Neural cell (in vitro differentiated cells): ENCODE measurements around the gene AP4S1. TPM values are rescaled to one million over a fixed set of nuclear protein-coding genes. Genes with fewer than 3 reads are reported as not detected.

Source experiments
- H2AFZ ChIP-seq: fragments of 200-600, 300-800 bp; sonication (generic), shearing (Covaris generic); 2 replicates; pipeline ENCODE4 v1.6.0; 2014; ENCODE audit warnings: low read depth, mild to moderate bottlenecking, antibody characterized with exemption, low read length, moderate library complexity
- H3F3A ChIP-seq: fragments of 200-600 bp; shearing (Covaris generic); 2 replicates; pipeline ENCODE4 v1.6.1; 2016; ENCODE audit warnings: mild to moderate bottlenecking, moderate library complexity, mixed read lengths, antibody characterized with exemption, low read length; ENCODE audit not compliant: insufficient read depth, poor library complexity, severe bottlenecking
- H3K27ac ChIP-seq: fragments of 200-600, 300-800 bp; sonication (generic), shearing (Covaris generic); 2 replicates; pipeline ENCODE4 v1.5.1; 2014; ENCODE audit warnings: mild to moderate bottlenecking, low read length, moderate library complexity
- H3K27me3 ChIP-seq: fragments of 300-800, 200-600 bp; sonication (generic), shearing (Covaris generic); 2 replicates; pipeline ENCODE4 v1.6.0; 2014; ENCODE audit warnings: mild to moderate bottlenecking, low read depth, low read length, moderate library complexity; ENCODE audit not compliant: insufficient read depth
- H3K36me3 ChIP-seq: fragments of 300-800, 200-600 bp; sonication (generic), shearing (Covaris generic); 2 replicates; pipeline ENCODE4 v1.5.1; 2014; ENCODE audit warnings: mild to moderate bottlenecking, antibody characterized with exemption, low read length, moderate library complexity; ENCODE audit not compliant: insufficient read depth
- H3K4me2 ChIP-seq: fragments of 300-800, 200-600 bp; sonication (generic), shearing (Covaris generic); 2 replicates; pipeline ENCODE4 v1.6.0; 2014; ENCODE audit warnings: mild to moderate bottlenecking, low read length
- H3K4me3 ChIP-seq: fragments of 300-800, 200-600 bp; sonication (generic), shearing (Covaris generic); 2 replicates; pipeline ENCODE4 v1.5.1; 2014; ENCODE audit warnings: mild to moderate bottlenecking, low read length, moderate library complexity
- H3K79me2 ChIP-seq: fragments of 200-600 bp; shearing (Covaris generic); replicated peaks from 2 replicates; pipeline ENCODE4 v1.6.0; 2014; ENCODE audit warnings: mild to moderate bottlenecking, low read length, moderate library complexity; ENCODE audit not compliant: insufficient read depth
- H3K9ac ChIP-seq: fragments of 300-800, 200-600 bp; sonication (generic), shearing (Covaris generic); 2 replicates; pipeline ENCODE4 v1.6.1; 2016; ENCODE audit warnings: mild to moderate bottlenecking, low read length, mixed read lengths
- H3K9me2 ChIP-seq: fragments of 200-600 bp; shearing (Covaris generic); 2 replicates; pipeline ENCODE4 v1.6.1; 2016; ENCODE audit warnings: mild to moderate bottlenecking, low read length, mixed read lengths; ENCODE audit not compliant: insufficient read depth
- H3K9me3 ChIP-seq: fragments of 200-600, 300-800 bp; sonication (generic), shearing (Covaris generic); 2 replicates; pipeline ENCODE4 v1.6.1; 2016; ENCODE audit warnings: mild to moderate bottlenecking, mixed run types, low read length, moderate library complexity, mixed read lengths
- H4K20me1 ChIP-seq: fragments of 200-600 bp; shearing (Covaris generic); 2 replicates; pipeline ENCODE4 v1.6.1; 2016; ENCODE audit warnings: mild to moderate bottlenecking, mixed run types; ENCODE audit not compliant: insufficient read depth
- EP300 ChIP-seq: fragments of 450-650 bp; conservative IDR thresholded peaks from 2 replicates; pipeline ENCODE4 v1.6.1; 2014; ENCODE audit warnings: antibody characterized with exemption, mild to moderate bottlenecking, moderate library complexity; ENCODE audit not compliant: poor library complexity, severe bottlenecking
- EZH2 ChIP-seq: fragments of 200-600, 300-800 bp; shearing (Covaris generic), sonication (generic); IDR thresholded peaks from 2 replicates; pipeline ENCODE4 v1.6.1; 2014; ENCODE audit warnings: antibody characterized with exemption, low read length, borderline replicate concordance, mild to moderate bottlenecking; ENCODE audit not compliant: insufficient read depth, poor library complexity, severe bottlenecking
- MXI1 ChIP-seq: fragments of 450-650 bp; conservative IDR thresholded peaks from 2 replicates; pipeline ENCODE4 v1.6.1; 2014; ENCODE audit warnings: antibody characterized with exemption, mild to moderate bottlenecking; ENCODE audit not compliant: poor library complexity, severe bottlenecking
- POLR2AphosphoS5 ChIP-seq: IDR thresholded peaks from 2 replicates; pipeline ENCODE4 v1.6.1; 2012
- RAD21 ChIP-seq: fragments of 450-650 bp; conservative IDR thresholded peaks from 2 replicates; pipeline ENCODE4 v1.6.1; 2014; ENCODE audit warnings: antibody characterized with exemption, mild to moderate bottlenecking, moderate library complexity
- SMC3 ChIP-seq: fragments of 450-650 bp; conservative IDR thresholded peaks from 2 replicates; pipeline ENCODE4 v1.6.1; 2014; ENCODE audit warnings: antibody characterized with exemption, mild to moderate bottlenecking, moderate library complexity; ENCODE audit not compliant: poor library complexity
- TAF1 ChIP-seq: IDR thresholded peaks from 2 replicates; pipeline ENCODE4 v1.6.1; 2012; ENCODE audit warnings: low read depth
- polyA plus RNA-seq: library from polyadenylated mRNA; depleted of rRNA; stranded (reverse); fragments of >200 nt; gene quantifications from 2 replicates; pipeline ENCODE4 v1.2.3, GENCODE V29; 2014
- TF ChIP-seq, protein P1 (sequence below): fragments of 450-650 bp; IDR thresholded peaks from 2 replicates; pipeline ENCODE4 v1.5.1; 2014; ENCODE audit warnings: antibody characterized with exemption, mild to moderate bottlenecking, moderate library complexity; ENCODE audit not compliant: poor library complexity, severe bottlenecking
- TF ChIP-seq, protein P2 (sequence below): IDR thresholded peaks from 2 replicates; pipeline ENCODE4 v1.6.1; 2012; ENCODE audit warnings: borderline replicate concordance

Gene AP4S1
- polyA plus RNA-seq, 1 donor from 2014 or later, result 20.8 TPM

DNA sequence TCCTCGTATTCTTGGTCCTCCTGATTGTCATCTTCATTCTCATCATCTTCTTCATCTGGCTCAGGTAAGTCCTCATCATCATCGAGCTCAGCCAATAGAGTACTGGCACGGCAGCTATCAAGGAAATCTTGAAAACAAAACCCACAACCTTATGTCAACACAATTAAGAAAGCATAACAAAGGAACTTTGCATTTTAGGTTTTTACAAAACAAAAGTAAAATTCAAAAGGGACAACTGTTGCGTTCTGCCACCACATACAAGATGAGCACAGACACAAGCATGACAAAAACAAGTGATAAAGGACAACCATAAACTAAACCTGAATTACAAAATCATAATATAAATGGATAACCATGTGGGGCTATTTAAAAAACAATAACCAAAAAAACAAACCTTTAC, 97.5 kb downstream of the AP4S1 start:
- H3F3A ChIP-seq, result no peaks in the 10 kb centered on the region
- H3K9ac ChIP-seq, result no peak overlapping the region
- no peaks in the 10 kb centered on the region for H4K20me1 ChIP-seq
- H3K36me3 ChIP-seq, result peaks cover 19% of the 10 kb centered on the region
- H3K9me2 ChIP-seq, result no peaks in the 10 kb centered on the region
- H3K27me3 ChIP-seq, result no peaks in the 10 kb centered on the region
- no peak overlapping the region for H3K27ac ChIP-seq
- H3K4me3 ChIP-seq, result no peak overlapping the region
- TF ChIP-seq EZH2 (no peak), SMC3 (no peak), MXI1 (no peak), POLR2AphosphoS5 (no peak)
- TF ChIP-seq, protein P1, sequence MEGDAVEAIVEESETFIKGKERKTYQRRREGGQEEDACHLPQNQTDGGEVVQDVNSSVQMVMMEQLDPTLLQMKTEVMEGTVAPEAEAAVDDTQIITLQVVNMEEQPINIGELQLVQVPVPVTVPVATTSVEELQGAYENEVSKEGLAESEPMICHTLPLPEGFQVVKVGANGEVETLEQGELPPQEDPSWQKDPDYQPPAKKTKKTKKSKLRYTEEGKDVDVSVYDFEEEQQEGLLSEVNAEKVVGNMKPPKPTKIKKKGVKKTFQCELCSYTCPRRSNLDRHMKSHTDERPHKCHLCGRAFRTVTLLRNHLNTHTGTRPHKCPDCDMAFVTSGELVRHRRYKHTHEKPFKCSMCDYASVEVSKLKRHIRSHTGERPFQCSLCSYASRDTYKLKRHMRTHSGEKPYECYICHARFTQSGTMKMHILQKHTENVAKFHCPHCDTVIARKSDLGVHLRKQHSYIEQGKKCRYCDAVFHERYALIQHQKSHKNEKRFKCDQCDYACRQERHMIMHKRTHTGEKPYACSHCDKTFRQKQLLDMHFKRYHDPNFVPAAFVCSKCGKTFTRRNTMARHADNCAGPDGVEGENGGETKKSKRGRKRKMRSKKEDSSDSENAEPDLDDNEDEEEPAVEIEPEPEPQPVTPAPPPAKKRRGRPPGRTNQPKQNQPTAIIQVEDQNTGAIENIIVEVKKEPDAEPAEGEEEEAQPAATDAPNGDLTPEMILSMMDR, result no peak
- H3K9me3 ChIP-seq, result no peaks in the 10 kb centered on the region
- no peak overlapping the region for H3K4me2 ChIP-seq
- no peak overlapping the region for H2AFZ ChIP-seq
- H3K79me2 ChIP-seq, result no peaks in the 10 kb centered on the region

DNA sequence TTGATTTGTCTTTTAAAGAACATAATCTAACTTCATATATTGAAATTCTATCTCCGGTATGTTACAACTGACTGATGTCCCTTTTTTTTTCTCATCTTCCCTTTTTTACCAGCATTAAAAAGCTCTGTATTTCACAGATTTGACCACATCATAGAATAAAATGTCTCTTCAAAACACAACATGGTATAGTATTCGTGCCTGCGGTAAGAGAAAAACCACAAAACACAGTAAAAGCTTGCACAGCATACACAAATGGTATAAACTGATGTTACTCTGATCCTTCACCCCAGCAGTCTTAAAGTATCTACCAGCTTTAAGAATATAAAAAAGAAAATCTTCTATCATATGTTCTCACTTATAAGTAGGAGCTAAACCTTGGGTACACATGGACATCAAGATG, 98.7 kb downstream of the AP4S1 start:
- peaks cover 21% of the 10 kb centered on the region for H3K36me3 ChIP-seq

More for the DNA sequence above, 98.7 kb downstream of the AP4S1 start:
- TF ChIP-seq MXI1 (no peak), POLR2AphosphoS5 (no peak), EP300 (no peak), RAD21 (no peak), TAF1 (no peak), SMC3 (no peak), EZH2 (no peak)
- TF ChIP-seq, protein P1, result no peak
- TF ChIP-seq, protein P2, sequence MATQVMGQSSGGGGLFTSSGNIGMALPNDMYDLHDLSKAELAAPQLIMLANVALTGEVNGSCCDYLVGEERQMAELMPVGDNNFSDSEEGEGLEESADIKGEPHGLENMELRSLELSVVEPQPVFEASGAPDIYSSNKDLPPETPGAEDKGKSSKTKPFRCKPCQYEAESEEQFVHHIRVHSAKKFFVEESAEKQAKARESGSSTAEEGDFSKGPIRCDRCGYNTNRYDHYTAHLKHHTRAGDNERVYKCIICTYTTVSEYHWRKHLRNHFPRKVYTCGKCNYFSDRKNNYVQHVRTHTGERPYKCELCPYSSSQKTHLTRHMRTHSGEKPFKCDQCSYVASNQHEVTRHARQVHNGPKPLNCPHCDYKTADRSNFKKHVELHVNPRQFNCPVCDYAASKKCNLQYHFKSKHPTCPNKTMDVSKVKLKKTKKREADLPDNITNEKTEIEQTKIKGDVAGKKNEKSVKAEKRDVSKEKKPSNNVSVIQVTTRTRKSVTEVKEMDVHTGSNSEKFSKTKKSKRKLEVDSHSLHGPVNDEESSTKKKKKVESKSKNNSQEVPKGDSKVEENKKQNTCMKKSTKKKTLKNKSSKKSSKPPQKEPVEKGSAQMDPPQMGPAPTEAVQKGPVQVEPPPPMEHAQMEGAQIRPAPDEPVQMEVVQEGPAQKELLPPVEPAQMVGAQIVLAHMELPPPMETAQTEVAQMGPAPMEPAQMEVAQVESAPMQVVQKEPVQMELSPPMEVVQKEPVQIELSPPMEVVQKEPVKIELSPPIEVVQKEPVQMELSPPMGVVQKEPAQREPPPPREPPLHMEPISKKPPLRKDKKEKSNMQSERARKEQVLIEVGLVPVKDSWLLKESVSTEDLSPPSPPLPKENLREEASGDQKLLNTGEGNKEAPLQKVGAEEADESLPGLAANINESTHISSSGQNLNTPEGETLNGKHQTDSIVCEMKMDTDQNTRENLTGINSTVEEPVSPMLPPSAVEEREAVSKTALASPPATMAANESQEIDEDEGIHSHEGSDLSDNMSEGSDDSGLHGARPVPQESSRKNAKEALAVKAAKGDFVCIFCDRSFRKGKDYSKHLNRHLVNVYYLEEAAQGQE, result no peak
- no peak overlapping the region for H3K4me2 ChIP-seq
- no peak overlapping the region for H3K9ac ChIP-seq
- H3K9me3 ChIP-seq, result no peaks in the 10 kb centered on the region
- H3K27me3 ChIP-seq, result no peaks in the 10 kb centered on the region
- no peaks in the 10 kb centered on the region for H3F3A ChIP-seq
- no peaks in the 10 kb centered on the region for H3K79me2 ChIP-seq
- H4K20me1 ChIP-seq, result no peaks in the 10 kb centered on the region
- no peak overlapping the region for H3K4me3 ChIP-seq
- no peak overlapping the region for H3K27ac ChIP-seq
- H3K9me2 ChIP-seq, result no peaks in the 10 kb centered on the region
- H2AFZ ChIP-seq, result no peak overlapping the region
